Activated CD8-positive, alpha-beta T cell treated with anti-CD3 and anti-CD28 coated beads for 36 hours (primary cell): Measurements from ENCODE around the gene RAET1E. TPM values are rescaled to one million over a fixed set of nuclear protein-coding genes. Genes with fewer than 3 reads are reported as not detected.
"Not testable (repeated sequence)": the region's sequence is repeated elsewhere in the genome, so short reads cannot be mapped to it uniquely, and the experiment has no call there.

Source experiments
- ATAC-seq: fragments of 200-7000 bp; cut with Tn5 transposase; one replicate; pipeline ENCODE4 v1.10.0; 2021; ENCODE audit warnings: mild to moderate bottlenecking, moderate library complexity
- CTCF ChIA-PET: fragments of 350-600 bp; sonication (Branson Sonifier 250); formaldehyde crosslinking; loops from one replicate; lab custom pipeline; 2021; ENCODE audit warnings: antibody characterized with exemption; lab: Charles Lee
- POLR2A ChIA-PET: fragments of 350-600 bp; sonication (Branson Sonifier 250); formaldehyde crosslinking; loops from one replicate; lab custom pipeline; 2021; ENCODE audit warnings: antibody characterized with exemption; lab: Charles Lee
- DNase-seq: peaks from one replicate; pipeline ENCODE4 v3.0.0-alpha.2; 2020
- H3K27ac Mint-ChIP-seq: one replicate; pipeline ENCODE4 v1.8.0; 2021; ENCODE audit warnings: mild to moderate bottlenecking, mixed read lengths
- H3K27me3 Mint-ChIP-seq: one replicate; pipeline ENCODE4 v1.8.0; 2021; ENCODE audit warnings: mixed read lengths
- H3K36me3 Mint-ChIP-seq: one replicate; pipeline ENCODE4 v1.8.0; 2021; ENCODE audit warnings: low read depth, mixed read lengths
- H3K4me1 Mint-ChIP-seq: one replicate; pipeline ENCODE4 v1.8.0; 2021; ENCODE audit warnings: low read depth, mixed read lengths
- H3K4me3 Mint-ChIP-seq: one replicate; pipeline ENCODE4 v1.8.0; 2021; ENCODE audit warnings: mild to moderate bottlenecking, moderate library complexity, mixed read lengths
- H3K9me3 Mint-ChIP-seq: one replicate; pipeline ENCODE4 v1.8.0; 2021; ENCODE audit warnings: mixed read lengths
- CTCF ChIP-seq: fragments of 200-600 bp; IDR thresholded peaks from one replicate; pipeline ENCODE4 v1.8.0; 2022; ENCODE audit warnings: antibody characterized with exemption, mild to moderate bottlenecking
- intact Hi-C: fragments of 100-400 bp; cut with micrococcal nuclease; formaldehyde crosslinking; loops from one replicate; pipeline ENCODE4 v1.10.0; 2022
- total RNA-seq, 2 experiments: library from RNA; stranded (reverse); gene quantifications; one replicate each; pipeline ENCODE4 v1.2.3, GENCODE V29; 2021

Gene RAET1E
- total RNA-seq, 2 experiments from 2014 or later, result not detected

DNA sequence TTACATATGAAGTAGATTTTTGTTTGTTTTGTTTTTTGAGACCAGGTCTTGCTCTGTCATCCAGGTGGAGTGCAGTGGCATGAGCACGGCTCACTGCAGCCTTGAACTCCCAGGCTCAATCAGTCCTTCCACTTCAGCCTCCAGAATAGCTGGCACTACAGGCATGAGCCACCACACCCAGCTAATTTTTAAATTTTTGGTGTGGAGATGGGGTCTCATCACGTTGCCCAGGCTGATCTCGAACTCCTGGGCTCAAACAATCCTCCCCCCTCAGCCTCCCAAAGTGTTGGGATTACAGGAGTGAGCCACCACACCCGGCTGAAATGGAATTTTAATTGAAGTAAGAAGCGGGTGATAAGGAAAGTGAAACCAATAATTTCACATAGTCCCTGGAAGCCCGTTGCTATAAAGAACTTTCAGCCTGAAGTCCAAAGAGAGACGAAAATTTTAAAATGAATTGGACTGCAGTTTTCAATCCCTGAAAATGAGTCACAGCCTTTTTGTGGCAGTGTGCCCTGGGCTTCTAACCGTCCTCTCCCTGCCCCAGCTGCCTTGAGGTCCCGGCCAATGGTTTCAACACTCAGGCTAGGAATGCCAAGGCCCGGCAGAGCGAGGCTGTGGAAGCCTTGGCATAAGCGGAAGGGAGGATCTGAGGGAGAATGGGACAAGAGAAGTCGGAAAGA, 757 bp downstream of the RAET1E start:
- Mint-ChIP-seq H3K36me3 (no peaks in the 10 kb centered on the region), H3K4me1 (peaks cover 12% of the 10 kb centered on the region), H3K4me3 (no peak overlapping the region), H3K9me3 (no peaks in the 10 kb centered on the region), H3K27me3 (peaks cover 7% of the 10 kb centered on the region), H3K27ac (no peak overlapping the region)
- no peak for DNase-seq
- intact Hi-C loops, result no loop called here
- ChIA-PET POLR2A (no interaction called here), CTCF (interaction anchor here (0.7 kb wide), 1 partner anchor 27 kb away, joined by 3 read pairs; no protein-coding TSS in a partner anchor)
- no peak for TF ChIP-seq CTCF
- no peak for ATAC-seq

DNA sequence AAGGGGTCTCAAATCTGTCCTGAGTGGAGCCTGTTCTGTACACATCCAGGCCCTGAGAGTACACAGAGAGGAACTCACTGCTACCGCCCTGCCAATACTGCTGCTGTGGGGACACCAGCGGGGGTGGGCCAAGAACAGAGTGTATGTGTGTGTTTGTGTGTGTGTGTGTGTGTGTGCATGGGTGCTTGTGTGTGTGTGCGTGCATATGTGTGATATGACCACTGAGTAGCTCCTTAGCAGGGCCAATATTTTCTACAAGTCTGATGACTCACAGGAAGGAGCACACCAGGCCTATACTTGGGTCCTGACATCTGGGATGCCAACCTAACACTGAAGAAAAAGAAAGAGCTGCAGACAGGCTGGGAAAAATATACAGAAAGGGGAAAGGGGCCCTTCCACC, 1.4 kb downstream of the RAET1E start:
- DNase-seq, result no peak
- intact Hi-C loops, result no loop called here
- TF ChIP-seq CTCF, result no peak
- peak; percentile 50 for ATAC-seq
- no peak overlapping the region for H3K27ac Mint-ChIP-seq
- H3K4me3 Mint-ChIP-seq, result no peak overlapping the region
- H3K36me3 Mint-ChIP-seq, result no peaks in the 10 kb centered on the region
- POLR2A ChIA-PET, result no interaction called here
- H3K4me1 Mint-ChIP-seq, result peaks cover 12% of the 10 kb centered on the region
- CTCF ChIA-PET, result interaction anchor here (0.7 kb wide), 1 partner anchor 28 kb away, joined by 3 read pairs; no protein-coding TSS in a partner anchor
- peaks cover 7% of the 10 kb centered on the region for H3K27me3 Mint-ChIP-seq
- H3K9me3 Mint-ChIP-seq, result no peaks in the 10 kb centered on the region

- no peak overlapping the region for H3K4me3 Mint-ChIP-seq
- ChIA-PET CTCF (interaction anchor here (1.4 kb wide), 1 partner anchor 10 kb away, joined by 4 read pairs; no protein-coding TSS in a partner anchor), POLR2A (no interaction called here)
- peak; percentile 71 for DNase-seq
- H3K4me1 Mint-ChIP-seq, result peaks cover 12% of the 10 kb centered on the region
- H3K27ac Mint-ChIP-seq, result no peak overlapping the region
- intact Hi-C loops, result no loop called here
- ATAC-seq, result peak; percentile 92
- H3K9me3 Mint-ChIP-seq, result no peaks in the 10 kb centered on the region
- no peaks in the 10 kb centered on the region for H3K36me3 Mint-ChIP-seq
- no peak for TF ChIP-seq CTCF
- H3K27me3 Mint-ChIP-seq, result peaks cover 7% of the 10 kb centered on the region
Measured at GRCh38 chr6:149895833-149896271, 2.1 kb downstream of the RAET1E start.

GRCh38 chr6:149895048-149895590, 2.8 kb downstream of the RAET1E start:
- no peak for TF ChIP-seq CTCF
- ATAC-seq, result no peak

DNA sequence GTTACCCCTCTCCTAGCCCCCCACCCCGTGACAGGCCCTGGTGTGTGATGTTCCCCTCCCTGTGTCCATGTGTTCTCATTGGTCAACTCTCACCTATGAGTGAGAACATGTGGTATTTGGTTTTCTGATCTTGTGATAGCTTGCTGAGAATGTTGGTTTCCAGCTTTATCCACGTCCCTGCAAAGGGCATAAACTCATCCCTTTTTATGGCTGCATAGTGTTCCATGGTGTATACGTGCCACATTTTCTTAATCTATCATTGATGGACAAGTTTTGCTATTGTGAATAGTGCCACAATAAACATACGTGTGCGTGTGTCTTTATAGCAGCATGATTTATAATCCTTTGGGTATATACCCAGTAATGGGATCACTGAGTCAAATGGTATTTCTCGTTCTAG, 6.0 kb downstream of the RAET1E start:
- ATAC-seq, POLR2A ChIA-PET, H3K4me3 Mint-ChIP-seq, H3K9me3 Mint-ChIP-seq, H3K27ac Mint-ChIP-seq, DNase-seq, CTCF ChIA-PET, H3K36me3 Mint-ChIP-seq, H3K27me3 Mint-ChIP-seq, intact Hi-C loops: not testable (repeated sequence)
- peaks cover 12% of the 10 kb centered on the region for H3K4me1 Mint-ChIP-seq

More at GRCh38 chr6:149895048-149895590, 2.8 kb downstream of the RAET1E start:
- Mint-ChIP-seq H3K4me1 (peaks cover 12% of the 10 kb centered on the region), H3K4me3 (no peak overlapping the region), H3K27me3 (peaks cover 7% of the 10 kb centered on the region), H3K27ac (no peak overlapping the region), H3K9me3 (no peaks in the 10 kb centered on the region), H3K36me3 (no peaks in the 10 kb centered on the region)
- DNase-seq, result no peak
- CTCF ChIA-PET, result interaction anchor here (1.4 kb wide), 1 partner anchor 9 kb away, joined by 4 read pairs; no protein-coding TSS in a partner anchor
- intact Hi-C loops, result no loop called here
- POLR2A ChIA-PET, result no interaction called here
